Liver (tissue), 9 donors: ENCODE measurements around the gene MEIS1. TPM values are rescaled to one million over a fixed set of nuclear protein-coding genes. Genes with fewer than 3 reads are reported as not detected.

ENCODE experiments used
- DNase-seq: peaks from one replicate; pipeline ENCODE4 v3.0.0-alpha.2; 2017; ENCODE audit warnings: low spot score
- H3K27ac ChIP-seq, 2 donors: one replicate each; pipeline ENCODE4 v1.7.0; 2013; ENCODE audit warnings: inconsistent platforms in 2 of 2, low read length in 2 of 2, control low read depth in 1 of 2, low read depth in 1 of 2, mild to moderate bottlenecking in 1 of 2
- H3K27me3 ChIP-seq, 4 donors: one replicate each; pipeline versions ENCODE4 v1.6.1 to v1.7.0; 2013; ENCODE audit warnings: low read length in 3 of 4, inconsistent platforms in 1 of 4, mild to moderate bottlenecking in 1 of 4, moderate library complexity in 1 of 4; ENCODE audit not compliant: control insufficient read depth in 4 of 4, insufficient read depth in 4 of 4
- H3K36me3 ChIP-seq, 4 donors: one replicate each; pipeline versions ENCODE4 v1.6.1 to v1.7.0; 2013; ENCODE audit warnings: low read length in 3 of 4, mild to moderate bottlenecking in 3 of 4, low read depth in 1 of 4, moderate library complexity in 1 of 4; ENCODE audit not compliant: control insufficient read depth in 4 of 4, insufficient read depth in 3 of 4
- H3K4me1 ChIP-seq, 4 donors: one replicate each; pipeline versions ENCODE4 v1.6.1 to v1.7.0; 2013; ENCODE audit warnings: low read length in 3 of 4, mild to moderate bottlenecking in 3 of 4, moderate library complexity in 1 of 4; ENCODE audit not compliant: control insufficient read depth in 4 of 4, insufficient read depth in 4 of 4
- H3K4me3 ChIP-seq, 3 donors: one replicate each; pipeline versions ENCODE4 v1.6.1 to v1.7.0; 2013; ENCODE audit warnings: low read length in 3 of 3, control low read depth in 1 of 3, low read depth in 1 of 3, mild to moderate bottlenecking in 1 of 3
- H3K9ac ChIP-seq, 2 donors: one replicate each; pipeline ENCODE4 v1.7.0; 2013; ENCODE audit warnings: low read length in 2 of 2, mild to moderate bottlenecking in 2 of 2, moderate library complexity in 2 of 2, control low read depth in 1 of 2, low read depth in 1 of 2
- H3K9me3 ChIP-seq, 4 donors: one replicate each; pipeline versions ENCODE4 v1.6.1 to v1.7.0; 2013; ENCODE audit warnings: low read length in 3 of 4; ENCODE audit not compliant: control insufficient read depth in 4 of 4
- EGR1 ChIP-seq, 2 donors: IDR thresholded peaks; 2 replicates each; pipeline ENCODE4 v1.6.1; 2016 to 2018; ENCODE audit warnings: antibody characterized with exemption in 2 of 2, low read depth in 2 of 2
- FOXA1 ChIP-seq: IDR thresholded peaks from 2 replicates; pipeline ENCODE4 v1.6.1; 2016; ENCODE audit warnings: antibody characterized with exemption
- FOXA2 ChIP-seq: IDR thresholded peaks from 2 replicates; pipeline ENCODE4 v1.6.1; 2016; ENCODE audit warnings: antibody characterized with exemption
- GABPA ChIP-seq, 2 donors: IDR thresholded peaks in 1 of 2; conservative IDR thresholded peaks in 1 of 2; 2 replicates each; pipeline ENCODE4 v1.6.1; 2016; ENCODE audit warnings: antibody characterized with exemption in 2 of 2, mild to moderate bottlenecking in 1 of 2, moderate library complexity in 1 of 2
- HNF4A ChIP-seq, 2 donors: conservative IDR thresholded peaks; 2 replicates each; pipeline ENCODE4 v1.6.1; 2016; ENCODE audit warnings: antibody characterized with exemption in 2 of 2, mild to moderate bottlenecking in 2 of 2
- HNF4G ChIP-seq: IDR thresholded peaks from 2 replicates; pipeline ENCODE4 v1.6.1; 2016; ENCODE audit warnings: antibody characterized with exemption
- NR2F2 ChIP-seq: IDR thresholded peaks from 2 replicates; pipeline ENCODE4 v1.6.1; 2016; ENCODE audit warnings: antibody characterized with exemption
- RAD21 ChIP-seq, 2 donors: IDR thresholded peaks; 2 replicates each; pipeline ENCODE4 v1.6.1; 2016; ENCODE audit warnings: antibody characterized with exemption in 2 of 2, mild to moderate bottlenecking in 2 of 2
- RXRA ChIP-seq, 2 donors: IDR thresholded peaks; 2 replicates each; pipeline ENCODE4 v1.6.1; 2017 to 2018; ENCODE audit warnings: antibody characterized with exemption in 2 of 2, mild to moderate bottlenecking in 1 of 2
- SP1 ChIP-seq: IDR thresholded peaks from 2 replicates; pipeline ENCODE4 v1.6.1; 2018; ENCODE audit warnings: antibody characterized with exemption, mild to moderate bottlenecking
- TAF1 ChIP-seq: conservative IDR thresholded peaks from 2 replicates; pipeline ENCODE4 v1.6.1; 2016; ENCODE audit warnings: antibody characterized with exemption, mild to moderate bottlenecking
- WGBS: extraction: QIAGEN DNeasy Blood & Tissue Kit; methylation state at CpG from one replicate; pipeline ENCODE4 v1.1.7; 2013; 5-methylcytosine and 5-hydroxymethylcytosine counted together
- polyA plus RNA-seq, 2 donors: library from polyadenylated mRNA; stranded (reverse) in 1 of 2; unstranded in 1 of 2; fragments of 200-250 nt in 1 of 2; fragments of >200 nt in 1 of 2; fragmentation: Nextera tagmentation in 1 of 2; extraction: Ambion mirVana in 1 of 2; gene quantifications; one replicate each; pipeline versions ENCODE4 v1.2.1 to v1.2.3, GENCODE V29; 2013 to 2015
- total RNA-seq, 2 donors: library from RNA; depleted of rRNA; stranded (reverse); fragments of >200 nt; gene quantifications; one replicate each; pipeline ENCODE4 v1.2.3, GENCODE V29; 2014
- TF ChIP-seq, protein P1 (sequence below): IDR thresholded peaks from 2 replicates; pipeline ENCODE4 v1.6.1; 2016; ENCODE audit warnings: antibody characterized with exemption
- TF ChIP-seq, protein P2 (sequence below): IDR thresholded peaks from 2 replicates; pipeline ENCODE4 v1.6.1; 2016; ENCODE audit warnings: antibody characterized with exemption
- TF ChIP-seq, protein P3 (sequence below): IDR thresholded peaks from 2 replicates; pipeline ENCODE4 v1.6.1; 2016; ENCODE audit warnings: antibody characterized with exemption
- TF ChIP-seq, protein P4 (sequence below): fragments of 150-350 bp; IDR thresholded peaks from 2 replicates; pipeline ENCODE4 v1.5.1; 2017; ENCODE audit warnings: improper control_type of control experiment, low read depth, low read length; ENCODE audit not compliant: missing input control
- TF ChIP-seq, protein P5 (sequence below): IDR thresholded peaks from 2 replicates; pipeline ENCODE4 v1.6.1; 2016; ENCODE audit warnings: antibody characterized with exemption, mild to moderate bottlenecking
- donor health status: healthy.
- donor health status: healthy.
- donor health status: healthy.
- donor health status: healthy.
- donor health status: healthy.

Gene MEIS1
- total and polyA plus RNA-seq, 4 donors, result 1.6 to 8.6 (median 5.5) TPM

DNA sequence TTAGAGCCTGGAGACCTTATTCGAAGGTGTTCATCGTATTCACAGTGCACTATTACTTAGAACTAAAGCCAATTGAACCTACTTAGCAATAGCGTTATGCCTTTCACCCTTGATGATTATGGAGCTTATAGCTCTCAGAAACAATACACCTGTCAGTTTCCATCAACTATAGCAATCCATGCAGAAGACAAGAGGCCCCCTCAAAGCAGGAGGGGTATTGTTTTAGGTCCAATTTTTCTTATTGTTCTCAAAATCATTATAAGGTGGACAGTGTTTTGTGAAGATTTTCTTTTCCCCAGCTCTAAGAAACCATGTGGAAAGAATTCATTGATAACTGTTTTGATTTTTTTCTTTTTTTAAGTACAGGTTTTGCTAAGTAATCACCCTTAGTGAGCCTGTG is 135.5 kb downstream of the MEIS1 start:
- WGBS, result 96% methylated on average over 3 of the region's 3 CpGs
- no peak for TF ChIP-seq RXRA (IDR thresholded peaks at IDR 0.05)
- no peak for TF ChIP-seq RAD21 (IDR thresholded peaks at IDR 0.05)
- TF ChIP-seq, protein P1, sequence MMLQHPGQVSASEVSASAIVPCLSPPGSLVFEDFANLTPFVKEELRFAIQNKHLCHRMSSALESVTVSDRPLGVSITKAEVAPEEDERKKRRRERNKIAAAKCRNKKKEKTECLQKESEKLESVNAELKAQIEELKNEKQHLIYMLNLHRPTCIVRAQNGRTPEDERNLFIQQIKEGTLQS, result no peak
- TF ChIP-seq, protein P2, sequence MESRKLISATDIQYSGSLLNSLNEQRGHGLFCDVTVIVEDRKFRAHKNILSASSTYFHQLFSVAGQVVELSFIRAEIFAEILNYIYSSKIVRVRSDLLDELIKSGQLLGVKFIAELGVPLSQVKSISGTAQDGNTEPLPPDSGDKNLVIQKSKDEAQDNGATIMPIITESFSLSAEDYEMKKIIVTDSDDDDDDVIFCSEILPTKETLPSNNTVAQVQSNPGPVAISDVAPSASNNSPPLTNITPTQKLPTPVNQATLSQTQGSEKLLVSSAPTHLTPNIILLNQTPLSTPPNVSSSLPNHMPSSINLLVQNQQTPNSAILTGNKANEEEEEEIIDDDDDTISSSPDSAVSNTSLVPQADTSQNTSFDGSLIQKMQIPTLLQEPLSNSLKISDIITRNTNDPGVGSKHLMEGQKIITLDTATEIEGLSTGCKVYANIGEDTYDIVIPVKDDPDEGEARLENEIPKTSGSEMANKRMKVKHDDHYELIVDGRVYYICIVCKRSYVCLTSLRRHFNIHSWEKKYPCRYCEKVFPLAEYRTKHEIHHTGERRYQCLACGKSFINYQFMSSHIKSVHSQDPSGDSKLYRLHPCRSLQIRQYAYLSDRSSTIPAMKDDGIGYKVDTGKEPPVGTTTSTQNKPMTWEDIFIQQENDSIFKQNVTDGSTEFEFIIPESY, result no peak
- TF ChIP-seq, protein P3, sequence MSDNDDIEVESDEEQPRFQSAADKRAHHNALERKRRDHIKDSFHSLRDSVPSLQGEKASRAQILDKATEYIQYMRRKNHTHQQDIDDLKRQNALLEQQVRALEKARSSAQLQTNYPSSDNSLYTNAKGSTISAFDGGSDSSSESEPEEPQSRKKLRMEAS, result no peak
- H3K9ac ChIP-seq, result no peak overlapping the region
- H3K36me3 ChIP-seq, result no peaks in the 10 kb centered on the region
- no peak for DNase-seq
- no peak overlapping the region for H3K27ac ChIP-seq
- H3K4me1 ChIP-seq, result peaks cover 0 to 5% (median 2%) of the 10 kb centered on the region in 4 donors
- H3K27me3 ChIP-seq, result no peaks in the 10 kb centered on the region
- H3K9me3 ChIP-seq, result no peaks in the 10 kb centered on the region
- H3K4me3 ChIP-seq, result no peak overlapping the region

DNA sequence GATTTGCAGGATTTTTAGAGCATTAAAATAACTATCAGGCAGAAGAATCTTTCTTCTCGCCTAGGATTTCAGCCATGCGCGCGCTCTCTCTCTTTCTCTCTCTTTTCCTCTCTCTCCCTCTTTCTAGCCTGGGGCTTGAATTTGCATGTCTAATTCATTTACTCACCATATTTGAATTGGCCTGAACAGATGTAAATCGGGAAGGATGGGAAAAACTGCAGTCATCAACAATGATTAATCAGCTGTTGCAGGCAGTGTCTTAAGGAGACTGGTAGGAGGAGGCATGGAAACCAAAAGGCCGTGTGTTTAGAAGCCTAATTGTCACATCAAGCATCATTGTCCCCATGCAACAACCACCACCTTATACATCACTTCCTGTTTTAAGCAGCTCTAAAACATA is 137.0 kb downstream of the MEIS1 start:
- no peaks in the 10 kb centered on the region for H3K9me3 ChIP-seq
- TF ChIP-seq SP1, result no peak
- TF ChIP-seq, protein P2, result no peak
- TF ChIP-seq, protein P4, sequence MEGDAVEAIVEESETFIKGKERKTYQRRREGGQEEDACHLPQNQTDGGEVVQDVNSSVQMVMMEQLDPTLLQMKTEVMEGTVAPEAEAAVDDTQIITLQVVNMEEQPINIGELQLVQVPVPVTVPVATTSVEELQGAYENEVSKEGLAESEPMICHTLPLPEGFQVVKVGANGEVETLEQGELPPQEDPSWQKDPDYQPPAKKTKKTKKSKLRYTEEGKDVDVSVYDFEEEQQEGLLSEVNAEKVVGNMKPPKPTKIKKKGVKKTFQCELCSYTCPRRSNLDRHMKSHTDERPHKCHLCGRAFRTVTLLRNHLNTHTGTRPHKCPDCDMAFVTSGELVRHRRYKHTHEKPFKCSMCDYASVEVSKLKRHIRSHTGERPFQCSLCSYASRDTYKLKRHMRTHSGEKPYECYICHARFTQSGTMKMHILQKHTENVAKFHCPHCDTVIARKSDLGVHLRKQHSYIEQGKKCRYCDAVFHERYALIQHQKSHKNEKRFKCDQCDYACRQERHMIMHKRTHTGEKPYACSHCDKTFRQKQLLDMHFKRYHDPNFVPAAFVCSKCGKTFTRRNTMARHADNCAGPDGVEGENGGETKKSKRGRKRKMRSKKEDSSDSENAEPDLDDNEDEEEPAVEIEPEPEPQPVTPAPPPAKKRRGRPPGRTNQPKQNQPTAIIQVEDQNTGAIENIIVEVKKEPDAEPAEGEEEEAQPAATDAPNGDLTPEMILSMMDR, result no peak
- no peak for TF ChIP-seq NR2F2
- no peak for TF ChIP-seq RXRA (IDR thresholded peaks at IDR 0.05)
- TF ChIP-seq RAD21 (IDR thresholded peaks at IDR 0.05), result no peak
- no peak for TF ChIP-seq FOXA2
- TF ChIP-seq FOXA1, result no peak
- TF ChIP-seq GABPA (IDR thresholded peaks at IDR 0.05 in 1 of 2, conservative IDR thresholded peaks at IDR 0.05 in 1 of 2), result no peak
- TF ChIP-seq HNF4A (conservative IDR thresholded peaks at IDR 0.05), result no peak
- no peak for TF ChIP-seq EGR1 (IDR thresholded peaks at IDR 0.05; ENCODE audit: low read depth in 2 of 2)
- no peak for TF ChIP-seq TAF1
- TF ChIP-seq, protein P3, result no peak
- TF ChIP-seq HNF4G, result no peak
- TF ChIP-seq, protein P5, sequence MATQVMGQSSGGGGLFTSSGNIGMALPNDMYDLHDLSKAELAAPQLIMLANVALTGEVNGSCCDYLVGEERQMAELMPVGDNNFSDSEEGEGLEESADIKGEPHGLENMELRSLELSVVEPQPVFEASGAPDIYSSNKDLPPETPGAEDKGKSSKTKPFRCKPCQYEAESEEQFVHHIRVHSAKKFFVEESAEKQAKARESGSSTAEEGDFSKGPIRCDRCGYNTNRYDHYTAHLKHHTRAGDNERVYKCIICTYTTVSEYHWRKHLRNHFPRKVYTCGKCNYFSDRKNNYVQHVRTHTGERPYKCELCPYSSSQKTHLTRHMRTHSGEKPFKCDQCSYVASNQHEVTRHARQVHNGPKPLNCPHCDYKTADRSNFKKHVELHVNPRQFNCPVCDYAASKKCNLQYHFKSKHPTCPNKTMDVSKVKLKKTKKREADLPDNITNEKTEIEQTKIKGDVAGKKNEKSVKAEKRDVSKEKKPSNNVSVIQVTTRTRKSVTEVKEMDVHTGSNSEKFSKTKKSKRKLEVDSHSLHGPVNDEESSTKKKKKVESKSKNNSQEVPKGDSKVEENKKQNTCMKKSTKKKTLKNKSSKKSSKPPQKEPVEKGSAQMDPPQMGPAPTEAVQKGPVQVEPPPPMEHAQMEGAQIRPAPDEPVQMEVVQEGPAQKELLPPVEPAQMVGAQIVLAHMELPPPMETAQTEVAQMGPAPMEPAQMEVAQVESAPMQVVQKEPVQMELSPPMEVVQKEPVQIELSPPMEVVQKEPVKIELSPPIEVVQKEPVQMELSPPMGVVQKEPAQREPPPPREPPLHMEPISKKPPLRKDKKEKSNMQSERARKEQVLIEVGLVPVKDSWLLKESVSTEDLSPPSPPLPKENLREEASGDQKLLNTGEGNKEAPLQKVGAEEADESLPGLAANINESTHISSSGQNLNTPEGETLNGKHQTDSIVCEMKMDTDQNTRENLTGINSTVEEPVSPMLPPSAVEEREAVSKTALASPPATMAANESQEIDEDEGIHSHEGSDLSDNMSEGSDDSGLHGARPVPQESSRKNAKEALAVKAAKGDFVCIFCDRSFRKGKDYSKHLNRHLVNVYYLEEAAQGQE, result no peak
- peaks cover 5 to 19% (median 15%) of the 10 kb centered on the region in 4 donors for H3K4me1 ChIP-seq
- H3K9ac ChIP-seq, result no peak overlapping the region
- H3K27ac ChIP-seq, result no peak overlapping the region
- DNase-seq, result no peak
- H3K4me3 ChIP-seq, result no peak overlapping the region
- peaks cover 0 to 3% (median 0%) of the 10 kb centered on the region in 4 donors for H3K27me3 ChIP-seq
- WGBS, result 85% methylated on average over 6 of the region's 6 CpGs
- H3K36me3 ChIP-seq, result no peaks in the 10 kb centered on the region
